ENCODE results near the gene ARL13A.

- TF ChIP-seq CTCF (IDR thresholded peaks at IDR 0.05; ENCODE audit: poor library complexity) (no peak), EZH2 (IDR thresholded peaks at IDR 0.05; ENCODE audit: borderline replicate concordance) (no peak)
Measured at GRCh38 chrX:100990139-100990538, 20.6 kb downstream of the ARL13A start.
